Adrenal gland (tissue), 12 donors: ENCODE measurements around the gene IL17RB. TPM values are rescaled to one million over a fixed set of nuclear protein-coding genes. Genes with fewer than 3 reads are reported as not detected.
A peak's percentile ranks its signal among the peaks of the same experiment; 100 is the strongest.

Source experiments
- DNase-seq, 7 donors: peaks; one replicate each; pipeline ENCODE4 v3.0.0-alpha.2; 2019 to 2020
- H3K27ac ChIP-seq, 5 donors: fragments of 200-600 bp; sonication (generic) in 4 of 5; 1 replicate in 3 of 5; 2 replicates in 2 of 5; pipeline versions ENCODE4 v1.5.1 to v1.8.0; 2016 to 2020; ENCODE audit warnings: mild to moderate bottlenecking in 1 of 5
- H3K27me3 ChIP-seq: fragments of 200-600 bp; 2 replicates; pipeline ENCODE4 v1.8.0; 2021
- H3K36me3 ChIP-seq, 2 donors: fragments of 200-600 bp; replicated peaks in 1 of 2; 1 replicate in 1 of 2; 2 replicates in 1 of 2; pipeline versions ENCODE4 v1.5.1 to v1.8.0; 2018 to 2022
- H3K4me1 ChIP-seq, 2 donors: fragments of 200-600 bp; replicated peaks in 1 of 2; 1 replicate in 1 of 2; 2 replicates in 1 of 2; pipeline versions ENCODE4 v1.5.1 to v1.8.0; 2018 to 2021
- H3K4me3 ChIP-seq, 4 donors: fragments of 200-600 bp; sonication (generic) in 3 of 4; one replicate each; pipeline ENCODE4 v1.5.1; 2016 to 2018
- H3K9me3 ChIP-seq, 3 donors: fragments of 200-600 bp; sonication (generic) in 1 of 3; replicated peaks in 1 of 3; 1 replicate in 2 of 3; 2 replicates in 1 of 3; pipeline versions ENCODE4 v1.5.1 to v1.8.0; 2016 to 2021
- CTCF ChIP-seq, 6 experiments: fragments of 450-650 bp in 4 of 6; fragments of 200-600 bp in 2 of 6; sonication (generic) in 1 of 6; IDR thresholded peaks; 1 replicate in 5 of 6; 2 replicates in 1 of 6; pipeline versions ENCODE4 v1.5.1 to v1.8.0; 2016 to 2021; ENCODE audit warnings: antibody characterized with exemption in 6 of 6, mild to moderate bottlenecking in 2 of 6, moderate library complexity in 1 of 6
- POLR2A ChIP-seq, 2 donors: fragments of 450-650 bp; IDR thresholded peaks; one replicate each; pipeline ENCODE4 v1.6.1; 2017; ENCODE audit warnings: antibody characterized with exemption in 2 of 2, mild to moderate bottlenecking in 2 of 2, moderate library complexity in 1 of 2
- WGBS, 4 donors: extraction: QIAGEN DNeasy Blood & Tissue Kit in 2 of 4; methylation state at CpG; one replicate each; pipeline versions ENCODE4 v1.1.5 to v1.1.7; 2013 to 2017; 5-methylcytosine and 5-hydroxymethylcytosine counted together
- intact Hi-C, 2 donors: fragments of 100-400 bp; cut with DNase I; formaldehyde crosslinking; loops; one replicate each; pipeline versions ENCODE4 v1.14.1 to v1.15.0; 2022 to 2023
- polyA plus RNA-seq, 3 donors: library from polyadenylated mRNA; stranded (reverse); fragments of 200-250 nt in 2 of 3; fragments of 350-450 nt in 1 of 3; fragmentation: Illumina TruSeq in 1 of 3; extraction: RNeasy Lipid Tissue Mini Kit (QIAGEN cat#74804) in 1 of 3; gene quantifications; one replicate each; pipeline ENCODE4 v1.2.3, GENCODE V29; 2013 to 2014
- total RNA-seq, 9 donors: library from RNA; depleted of rRNA in 4 of 9; stranded (reverse); fragments of >200 nt in 4 of 9; fragments of 120-200 nt in 1 of 9; fragmentation: NEBNext Ultra II Directional in 1 of 9; extraction: Animal tissue kit (Norgen Biotek cat#: 25700) in 1 of 9; gene quantifications; one replicate each; pipeline versions ENCODE4 v1.1.0 to v1.2.4, GENCODE V29; 2013 to 2023
- donor health status: healthy with polysubstance abuse.
- donor health status: Bipolar disorder and iron deficiency.
- donor health status: DM: yes; HTN: yes; CAD: no.
- donor health status: DM: no; HTN: no; CAD: no.
- donor health status: DM: no; HTN: no; CAD: no.
- donor health status: DM: yes; HTN: yes; CAD: no.

The IL17RB gene
- total and polyA plus RNA-seq, 12 donors = 0.35 to 12.0 (median 2.1) TPM

- peak in 1 of 7 donors; percentile 40 for DNase-seq
- TF ChIP-seq CTCF (IDR thresholded peaks at IDR 0.05) (no peak), POLR2A (IDR thresholded peaks at IDR 0.05) (no peak)
- Histone ChIP-seq H3K27ac (no peak overlapping the region), H3K4me1 (no peaks in the 10 kb centered on the region), H3K27me3 (no peaks in the 10 kb centered on the region), H3K36me3 (no peaks in the 10 kb centered on the region), H3K9me3 (no peaks in the 10 kb centered on the region), H3K4me3 (no peak overlapping the region)
- intact Hi-C loops = no loop called here
- 88 to 97% (median 96%) methylated on average over 9 of the region's 9 CpGs for WGBS, 4 donors
These were observed 10.1 kb upstream of the IL17RB start for GRCh38 chr3:53836084-53836872.

GRCh38 chr3:53837331-53837730 is 9.0 kb upstream of the IL17RB start:
- intact Hi-C loops = no loop called here
- no peak for TF ChIP-seq POLR2A (IDR thresholded peaks at IDR 0.05)
- TF ChIP-seq CTCF (IDR thresholded peaks at IDR 0.05) = no peak
- no peak overlapping the region for H3K4me3 ChIP-seq
- no peaks in the 10 kb centered on the region for H3K36me3 ChIP-seq
- H3K4me1 ChIP-seq = no peaks in the 10 kb centered on the region
- H3K9me3 ChIP-seq = no peaks in the 10 kb centered on the region
- peak in 1 of 7 donors; percentile 36 for DNase-seq
- WGBS, 4 donors = 86 to 90% (median 89%) methylated on average over 5 to 10 of the region's 10 CpGs
- no peaks in the 10 kb centered on the region for H3K27me3 ChIP-seq
- no peak overlapping the region for H3K27ac ChIP-seq

- WGBS, 4 donors = 88 to 96% (median 95%) methylated on average over 5 of the region's 5 CpGs
- DNase-seq = peak in 1 of 7 donors; percentile 48
- Histone ChIP-seq H3K4me1 (peaks cover 2 to 8% of the 10 kb centered on the region in 2 donors), H3K27me3 (no peaks in the 10 kb centered on the region), H3K4me3 (no peak overlapping the region), H3K9me3 (no peaks in the 10 kb centered on the region), H3K36me3 (no peaks in the 10 kb centered on the region), H3K27ac (no peak overlapping the region)
- intact Hi-C loops = no loop called here
- no peak for TF ChIP-seq POLR2A (IDR thresholded peaks at IDR 0.05)
- no peak for TF ChIP-seq CTCF (IDR thresholded peaks at IDR 0.05)
These were observed 5.1 kb upstream of the IL17RB start for GRCh38 chr3:53841296-53841695.

- Histone ChIP-seq H3K4me1 (peaks cover 7 to 13% of the 10 kb centered on the region in 2 donors), H3K36me3 (no peaks in the 10 kb centered on the region), H3K9me3 (no peaks in the 10 kb centered on the region), H3K4me3 (no peak overlapping the region), H3K27me3 (no peaks in the 10 kb centered on the region), H3K27ac (peak overlapping the region in 4 of 5 donors; percentile 20 to 78 (median 58))
- intact Hi-C loops = no loop called here
- TF ChIP-seq POLR2A (IDR thresholded peaks at IDR 0.05) (no peak), CTCF (IDR thresholded peaks at IDR 0.05) (peak in 4 of 6 experiments; percentile 18 to 52 (median 36))
- peak; percentile 46 to 85 (median 80) for DNase-seq
- 42 to 62% (median 49%) methylated on average over 8 to 12 of the region's 12 CpGs for WGBS, 4 donors
These were observed 3.8 kb upstream of the IL17RB start for GRCh38 chr3:53842436-53843194.
